GOT3 (cell line): ENCODE data around the gene RBM45.
"Not testable (repeated sequence)": the region's sequence is repeated elsewhere in the genome, so short reads cannot be mapped to it uniquely, and the experiment has no call there.

ENCODE experiments used
- DNase-seq: peaks from one replicate; lab custom pipeline; 2025; ENCODE audit warnings: mixed read lengths; lab: John Stamatoyannopoulos, UW

The RBM45 gene

GRCh38 chr2:178106053-178106452, 6.2 kb upstream of the RBM45 start:
- DNase-seq: no peak

DNA sequence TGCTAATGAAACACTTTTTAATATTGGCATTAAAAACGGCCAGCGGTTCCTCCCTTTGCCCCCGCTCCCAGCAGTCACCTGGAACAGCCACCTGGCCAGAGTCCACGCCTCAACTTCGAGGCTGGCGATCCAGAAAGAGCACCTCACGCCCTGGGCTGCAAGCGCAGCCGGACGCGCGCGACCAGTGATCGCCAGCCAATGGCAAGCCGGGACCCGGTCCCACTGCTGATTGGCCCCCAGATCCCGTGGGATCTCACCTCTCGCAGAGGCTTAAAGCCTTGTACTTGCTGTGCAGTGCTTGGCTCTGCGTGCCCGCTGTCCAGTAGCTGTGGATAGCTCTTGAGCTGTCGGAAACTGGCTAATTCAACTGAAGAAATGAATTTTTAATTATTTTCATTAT, 4.1 kb upstream of the RBM45 start:
- DNase-seq: no peak

GRCh38 chr2:178109813-178110212, 2.4 kb upstream of the RBM45 start:
- DNase-seq: no peak

GRCh38 chr2:178110681-178111080, 1.6 kb upstream of the RBM45 start:
- DNase-seq: no peak

DNA sequence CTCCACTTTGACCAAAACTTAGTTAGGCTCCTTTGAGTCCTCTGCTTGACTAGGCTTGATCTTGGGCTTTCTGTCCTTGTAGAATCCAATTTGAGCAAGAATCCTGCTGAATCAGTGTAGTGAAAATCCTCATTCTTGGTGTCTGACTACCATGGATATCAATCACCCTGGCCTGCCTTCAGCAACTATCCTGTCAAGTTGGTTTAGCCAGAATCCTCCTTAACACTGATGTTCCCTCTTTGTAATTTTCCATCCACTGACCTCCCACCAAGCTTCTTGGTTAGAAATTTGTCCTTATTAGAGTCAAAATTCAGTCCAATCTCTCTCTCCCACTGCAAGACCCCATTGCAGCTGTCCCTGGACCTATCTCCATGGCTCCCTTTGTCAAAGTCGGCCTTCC, 494 bp upstream of the RBM45 start:
- DNase-seq: no peak

DNA sequence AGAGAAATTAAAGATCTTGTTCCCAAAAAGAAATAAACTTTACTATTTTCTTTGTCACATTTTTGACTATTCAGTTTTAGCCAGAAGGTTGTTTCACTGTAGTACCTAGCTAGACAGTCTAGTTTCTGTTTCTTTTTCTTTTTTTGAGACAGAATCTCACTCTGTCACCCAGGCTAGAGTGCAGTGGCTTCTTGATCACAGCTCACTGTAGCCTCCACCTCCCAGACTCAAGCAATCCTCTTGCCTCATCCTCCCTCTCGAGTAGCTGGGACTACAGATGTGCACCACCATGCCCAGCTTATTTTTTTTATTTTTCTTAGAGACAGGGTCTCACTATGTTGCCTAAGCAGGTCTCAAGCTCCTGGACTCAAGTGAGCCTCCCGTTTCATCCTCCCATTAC, 2.2 kb downstream of the RBM45 start:
- no peak for DNase-seq

- no peak for DNase-seq
Measured at GRCh38 chr2:178115271-178115670, 3.0 kb downstream of the RBM45 start.

DNA sequence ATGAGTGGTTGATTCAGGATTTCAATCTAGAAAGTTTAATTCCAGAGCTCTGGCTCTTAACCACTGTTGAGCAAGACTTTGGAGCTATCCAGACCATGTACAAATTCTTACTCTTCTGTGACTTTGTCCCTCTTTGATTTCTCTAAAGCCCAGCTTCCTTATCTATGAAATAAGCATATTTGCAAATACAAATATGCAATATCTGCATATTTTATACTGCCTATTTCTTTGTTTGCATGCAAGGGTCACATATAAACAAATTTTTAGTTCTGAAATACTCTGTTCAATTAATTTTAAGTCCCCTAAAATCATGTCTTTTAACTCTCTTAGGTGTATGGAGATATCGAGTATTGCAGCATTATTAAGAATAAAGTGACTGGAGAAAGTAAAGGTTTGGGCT, 5.5 kb downstream of the RBM45 start:
- DNase-seq: no peak

- DNase-seq: no peak
Measured at GRCh38 chr2:178119179-178119922, 7.1 kb downstream of the RBM45 start.

- no peak for DNase-seq
Measured at GRCh38 chr2:178123163-178123562, 10.9 kb downstream of the RBM45 start.

GRCh38 chr2:178125125-178125524, 12.9 kb downstream of the RBM45 start:
- no peak for DNase-seq

DNA sequence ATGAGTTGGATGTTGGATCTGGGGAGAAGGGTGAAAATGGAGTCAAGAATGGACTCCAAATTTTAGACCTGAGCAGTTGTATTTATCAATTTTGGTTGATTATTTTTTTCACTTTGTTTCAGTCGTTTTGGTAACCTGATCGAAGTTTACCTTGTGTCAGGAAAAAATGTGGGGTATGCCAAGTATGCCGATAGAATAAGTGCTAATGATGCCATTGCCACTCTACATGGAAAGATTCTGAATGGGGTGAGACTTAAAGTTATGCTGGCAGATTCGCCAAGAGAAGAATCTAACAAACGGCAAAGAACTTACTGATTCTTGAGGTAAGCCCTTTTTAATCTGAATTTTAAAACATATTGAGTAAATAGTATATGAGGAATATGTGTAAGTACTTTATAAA, 13.6 kb downstream of the RBM45 start:
- DNase-seq: no peak

DNA sequence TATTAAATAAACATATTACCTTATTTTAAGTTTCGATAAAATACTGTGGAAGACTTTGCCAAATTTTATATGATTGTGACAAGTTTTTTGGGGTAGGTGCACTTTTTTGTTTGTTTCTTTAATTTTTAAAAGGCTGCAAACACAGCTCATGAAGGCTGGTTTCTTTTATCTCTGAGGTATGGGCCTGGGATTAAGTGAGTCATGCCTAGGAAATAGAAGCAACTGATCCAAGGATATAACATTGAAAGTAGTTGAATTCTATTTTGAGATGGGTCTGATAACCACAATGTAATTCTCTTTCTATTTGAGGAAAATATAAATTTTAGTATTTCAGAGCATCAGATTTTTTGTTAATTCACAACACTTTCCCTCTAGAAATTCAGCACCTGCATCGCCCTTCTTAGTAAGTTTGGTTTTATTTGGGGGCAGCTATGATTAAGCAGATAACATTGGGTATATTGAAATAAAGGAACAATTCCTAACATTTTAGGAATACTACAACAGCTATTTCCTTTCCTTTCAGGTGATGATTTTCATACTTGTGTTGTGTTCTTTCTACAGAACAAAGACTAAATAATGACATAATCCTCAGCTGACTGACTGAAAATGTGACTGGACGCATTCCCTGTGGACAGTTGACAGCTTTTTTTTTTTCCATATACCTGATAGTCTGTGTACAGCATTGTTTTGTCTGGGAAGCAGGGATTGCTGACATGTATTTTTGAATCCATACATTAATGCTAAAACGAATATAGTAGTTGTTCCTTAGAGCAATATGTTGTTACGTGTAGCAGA, 16.8 kb downstream of the RBM45 start:
- no peak for DNase-seq

DNA sequence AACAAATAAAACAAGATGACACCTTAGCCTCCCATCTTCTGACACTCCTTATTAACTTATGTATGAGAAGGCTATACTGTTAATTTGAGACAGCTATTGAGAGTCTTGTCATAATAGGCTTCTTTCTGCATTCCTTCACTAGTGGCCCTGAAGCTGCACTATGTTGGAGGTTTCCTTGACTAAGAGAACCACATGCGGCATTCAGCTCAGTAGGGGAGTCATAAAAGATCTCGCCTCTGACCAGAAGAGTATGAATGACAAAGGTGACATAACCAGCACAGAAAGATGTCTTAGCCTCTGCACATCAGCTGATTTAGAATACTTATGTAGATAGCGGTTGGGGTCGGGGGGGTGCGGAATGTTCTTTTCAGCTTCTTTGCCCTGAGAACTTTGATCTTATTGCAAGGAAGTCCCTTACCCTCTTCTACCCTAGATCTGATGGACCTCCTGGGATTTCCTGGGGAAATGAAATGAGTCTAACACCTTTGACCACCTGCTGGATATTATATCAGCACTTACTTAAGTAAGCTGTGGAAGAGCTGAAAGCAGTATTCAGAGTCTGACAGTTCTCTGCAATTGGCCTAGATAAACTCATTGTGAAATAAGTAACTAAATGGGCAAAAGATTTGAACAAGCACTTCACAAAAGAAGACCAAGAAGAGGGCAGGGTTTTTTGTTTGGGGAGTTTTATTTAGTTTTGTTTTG, 24.2 kb downstream of the RBM45 start:
- DNase-seq: no peak

- no peak for DNase-seq
Measured at GRCh38 chr2:178142274-178143065, 30.2 kb downstream of the RBM45 start.

DNA sequence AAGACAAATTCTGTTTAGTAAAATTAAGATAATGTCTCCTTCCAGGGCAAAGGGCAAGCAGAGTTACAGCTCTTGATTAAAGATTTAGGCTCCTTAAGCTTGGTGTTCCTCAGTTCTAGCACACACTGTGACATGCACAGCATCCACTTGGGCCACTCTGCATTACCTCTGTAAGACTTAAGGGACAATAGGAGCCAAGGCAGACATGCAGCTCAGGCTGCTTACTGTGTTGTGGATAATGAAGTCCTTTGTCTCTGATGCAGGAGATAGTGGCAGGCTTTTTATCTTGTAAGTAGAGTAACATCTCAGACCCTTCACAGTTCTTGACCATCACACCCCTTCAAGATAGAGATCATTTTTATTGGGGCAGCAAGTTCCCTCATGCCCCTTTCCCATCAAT, 31.2 kb downstream of the RBM45 start:
- no peak for DNase-seq

GRCh38 chr2:178152033-178152432, 39.8 kb downstream of the RBM45 start:
- no peak for DNase-seq

GRCh38 chr2:178152542-178152941, 40.3 kb downstream of the RBM45 start:
- no peak for DNase-seq

DNA sequence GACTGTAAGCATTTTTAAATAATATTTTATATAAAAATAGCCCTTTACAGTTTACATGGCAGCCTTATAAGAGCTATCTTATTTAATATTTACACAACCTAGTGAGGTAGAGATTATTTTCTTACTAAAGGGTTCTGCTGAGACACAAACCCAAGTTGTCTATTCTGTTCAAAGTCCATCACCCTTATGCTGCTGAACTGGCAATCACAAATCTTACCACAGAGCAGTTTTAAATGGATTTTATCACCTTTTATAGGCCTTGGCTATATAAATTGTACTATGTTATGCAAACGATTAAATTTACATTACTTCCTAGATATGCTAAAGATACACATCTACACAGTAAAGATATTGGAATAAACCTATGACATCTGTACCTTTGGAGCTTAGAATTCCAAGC, 40.7 kb downstream of the RBM45 start:
- DNase-seq: no peak

DNA sequence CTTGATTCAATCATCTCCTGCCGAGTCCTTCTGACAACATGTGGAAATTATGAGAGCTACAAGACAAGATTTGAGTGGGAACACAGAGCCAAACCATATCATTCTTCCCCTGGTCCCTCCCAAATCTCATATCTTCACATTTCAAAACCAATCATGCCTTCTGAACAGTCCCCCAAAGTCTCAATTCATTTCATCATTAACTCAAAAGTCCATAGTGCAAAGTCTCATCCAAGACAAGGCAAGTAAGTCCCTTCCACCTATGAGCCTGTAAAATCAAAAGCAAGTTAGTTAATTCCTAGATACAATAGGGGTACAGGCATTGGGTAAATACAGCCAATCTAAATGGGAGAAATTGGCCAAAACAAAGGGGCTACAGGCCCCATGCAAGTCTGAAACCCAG, 41.6 kb downstream of the RBM45 start:
- not testable (repeated sequence) for DNase-seq

DNA sequence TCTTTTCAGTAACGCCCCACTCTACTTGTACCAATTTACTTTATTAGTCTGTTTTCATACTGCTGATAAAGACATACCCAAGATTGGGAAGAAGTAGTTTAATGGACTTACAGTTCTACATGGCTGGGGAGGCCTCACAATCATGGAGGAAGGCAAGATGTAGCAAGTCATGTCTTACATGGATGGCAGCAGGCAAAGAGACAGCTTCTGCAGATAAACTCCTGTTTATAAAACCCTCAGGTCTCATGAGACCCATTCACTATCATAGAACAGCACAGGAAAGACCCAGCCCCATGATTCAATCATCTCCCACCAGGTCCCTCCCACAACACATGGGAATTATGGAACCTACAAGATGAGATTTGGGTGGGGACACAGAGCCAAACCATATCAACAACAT, 43.3 kb downstream of the RBM45 start:
- DNase-seq: no peak

DNA sequence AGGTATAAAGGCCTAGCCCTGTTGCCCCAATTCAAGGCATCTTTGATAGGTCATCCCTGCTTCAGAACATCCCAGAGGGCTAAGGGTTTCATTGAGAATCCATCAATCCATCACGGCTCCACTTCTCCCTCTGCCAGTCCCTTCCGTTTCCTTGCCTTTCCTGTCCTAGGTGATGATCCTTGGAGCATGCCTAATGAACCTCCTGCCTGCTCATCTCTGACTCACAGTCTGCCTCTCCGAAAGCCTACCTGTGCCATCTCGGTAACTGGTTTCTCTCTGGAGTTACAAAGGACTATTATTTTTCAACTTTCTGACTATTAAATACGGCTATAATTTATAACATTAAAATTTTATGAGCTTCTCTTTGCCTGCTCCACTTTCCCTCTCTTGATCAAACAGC, 45.3 kb downstream of the RBM45 start:
- DNase-seq: no peak
